OCI-LY1 (cell line): ENCODE measurements around the gene GZMM.

ENCODE experiments used
- H2AFZ ChIP-seq: fragments of 200-600 bp; sonication (generic), shearing (Covaris generic); 2 replicates; pipeline ENCODE4 v1.6.0; 2014; ENCODE audit warnings: antibody characterized with exemption, mild to moderate bottlenecking, low read length
- H3F3A ChIP-seq: fragments of 200-600 bp; sonication (generic), shearing (Covaris generic); 2 replicates; pipeline ENCODE4 v1.6.0; 2014; ENCODE audit warnings: mild to moderate bottlenecking, antibody characterized with exemption, low read length, moderate library complexity; ENCODE audit not compliant: insufficient read depth
- H3K27ac ChIP-seq: fragments of 200-600 bp; sonication (generic); 2 replicates; pipeline ENCODE4 v1.5.1; 2014; ENCODE audit warnings: low read length, mixed run types, mild to moderate bottlenecking, low read depth; ENCODE audit not compliant: poor library complexity, severe bottlenecking
- H3K27me3 ChIP-seq: fragments of 200-600 bp; sonication (generic); 2 replicates; pipeline ENCODE4 v1.6.0; 2014; ENCODE audit warnings: antibody characterized with exemption, mild to moderate bottlenecking, low read length, moderate library complexity; ENCODE audit not compliant: insufficient read depth
- H3K36me3 ChIP-seq: fragments of 200-600 bp; sonication (generic); 2 replicates; pipeline ENCODE4 v1.6.1; 2014; ENCODE audit warnings: mild to moderate bottlenecking, antibody characterized with exemption, low read length, moderate library complexity, mixed read lengths; ENCODE audit not compliant: insufficient read depth
- H3K4me1 ChIP-seq: fragments of 200-600 bp; sonication (generic); 2 replicates; pipeline ENCODE4 v1.5.1; 2014; ENCODE audit warnings: mild to moderate bottlenecking, low read length, moderate library complexity; ENCODE audit not compliant: insufficient read depth, severe bottlenecking
- H3K4me2 ChIP-seq: fragments of 200-600 bp; sonication (generic), shearing (Covaris generic); 2 replicates; pipeline ENCODE4 v1.6.1; 2014; ENCODE audit warnings: low read length
- H3K4me3 ChIP-seq: fragments of 200-600 bp; sonication (generic); 2 replicates; pipeline ENCODE4 v1.5.1; 2014; ENCODE audit warnings: low read length, low read depth, mild to moderate bottlenecking, mixed read lengths; ENCODE audit not compliant: poor library complexity, severe bottlenecking
- H3K79me2 ChIP-seq: fragments of 200-600 bp; shearing (Covaris generic); 2 replicates; pipeline ENCODE4 v1.6.1; 2016; ENCODE audit warnings: mixed run types, low read length, mixed read lengths; ENCODE audit not compliant: insufficient read depth
- H3K9ac ChIP-seq: fragments of 200-600 bp; sonication (generic), shearing (Covaris generic); 2 replicates; pipeline ENCODE4 v1.6.1; 2014; ENCODE audit warnings: mild to moderate bottlenecking, low read length, mixed read lengths
- H3K9me2 ChIP-seq: fragments of 200-600 bp; sonication (generic), shearing (Covaris generic); 2 replicates; pipeline ENCODE4 v1.6.1; 2014; ENCODE audit warnings: low read depth, mild to moderate bottlenecking, low read length, mixed read lengths
- H3K9me3 ChIP-seq: fragments of 200-600 bp; shearing (Covaris generic); 2 replicates; pipeline ENCODE4 v1.6.1; 2014; ENCODE audit warnings: low read length, mixed read lengths
- H4K20me1 ChIP-seq: fragments of 200-600 bp; sonication (generic), shearing (Covaris generic); 2 replicates; pipeline ENCODE4 v1.6.0; 2016; ENCODE audit warnings: mild to moderate bottlenecking, low read length; ENCODE audit not compliant: insufficient read depth
- CTCF ChIP-seq: fragments of 200-600 bp; sonication (generic), shearing (Covaris generic); IDR thresholded peaks from 2 replicates; pipeline ENCODE4 v1.5.1; 2017; ENCODE audit warnings: mild to moderate bottlenecking, antibody characterized with exemption, low read length, moderate library complexity, mixed read lengths
- EZH2 ChIP-seq: fragments of 200-600 bp; sonication (generic), shearing (Covaris generic); IDR thresholded peaks from 2 replicates; pipeline ENCODE4 v1.8.0; 2017; ENCODE audit warnings: borderline replicate concordance, mixed run types, mild to moderate bottlenecking, antibody characterized with exemption, low read length, moderate library complexity, mixed read lengths

GZMM gene

GRCh38 chr19:579111-579841 lies 35.4 kb downstream of the GZMM start:
- H3K4me3 ChIP-seq = no peak overlapping the region
- H3K9ac ChIP-seq = no peak overlapping the region
- no peaks in the 10 kb centered on the region for H3K9me3 ChIP-seq
- H4K20me1 ChIP-seq = no peaks in the 10 kb centered on the region
- no peak overlapping the region for H3K4me2 ChIP-seq
- H3K36me3 ChIP-seq = peaks cover 45% of the 10 kb centered on the region
- peaks cover 27% of the 10 kb centered on the region; the same call in 1 of the 2 replicates for H3K79me2 ChIP-seq
- H2AFZ ChIP-seq = no peak overlapping the region
- TF ChIP-seq CTCF (no peak), EZH2 (no peak)
- H3K4me1 ChIP-seq = peaks cover 11% of the 10 kb centered on the region
- no peaks in the 10 kb centered on the region for H3F3A ChIP-seq
- H3K9me2 ChIP-seq = no peaks in the 10 kb centered on the region
- H3K27ac ChIP-seq = no peak overlapping the region
- H3K27me3 ChIP-seq = no peaks in the 10 kb centered on the region

GRCh38 chr19:579842-580155 lies 35.9 kb downstream of the GZMM start:
- H3K27me3 ChIP-seq = no peaks in the 10 kb centered on the region
- H3K9me3 ChIP-seq = no peaks in the 10 kb centered on the region
- H4K20me1 ChIP-seq = no peaks in the 10 kb centered on the region
- TF ChIP-seq EZH2 = no peak
- TF ChIP-seq CTCF = no peak
- no peak overlapping the region for H3K9ac ChIP-seq
- H3K4me2 ChIP-seq = no peak overlapping the region
- H3K9me2 ChIP-seq = no peaks in the 10 kb centered on the region
- no peak overlapping the region for H3K27ac ChIP-seq
- H3F3A ChIP-seq = no peaks in the 10 kb centered on the region
- H2AFZ ChIP-seq = no peak overlapping the region
- peaks cover 22% of the 10 kb centered on the region; the same call in 1 of the 2 replicates for H3K79me2 ChIP-seq
- H3K4me3 ChIP-seq = no peak overlapping the region
- peaks cover 45% of the 10 kb centered on the region for H3K36me3 ChIP-seq
- H3K4me1 ChIP-seq = peaks cover 6% of the 10 kb centered on the region

- Histone ChIP-seq H3K4me1 (peaks cover under 1% of the 10 kb centered on the region), H4K20me1 (no peaks in the 10 kb centered on the region), H3K27me3 (no peaks in the 10 kb centered on the region; the same call in 1 of the 2 replicates), H3K4me3 (no peak overlapping the region), H3K36me3 (peaks cover 45% of the 10 kb centered on the region), H3K27ac (no peak overlapping the region), H3K79me2 (peaks cover 17% of the 10 kb centered on the region; the same call in 1 of the 2 replicates), H3K9ac (no peak overlapping the region), H2AFZ (no peak overlapping the region), H3K9me3 (no peaks in the 10 kb centered on the region), H3K9me2 (no peaks in the 10 kb centered on the region), H3F3A (no peaks in the 10 kb centered on the region), H3K4me2 (no peak overlapping the region)
- TF ChIP-seq EZH2 (no peak), CTCF (no peak)
Observed at GRCh38 chr19:580274-580835, 36.5 kb downstream of the GZMM start.
